ENCODE data around the gene SLC29A1. TPM values are rescaled to one million over a fixed set of nuclear protein-coding genes. Genes with fewer than 3 reads are reported as not detected.

The SLC29A1 gene
- total RNA-seq, 1 experiment from 2014 or later, result 81.3 TPM

DNA sequence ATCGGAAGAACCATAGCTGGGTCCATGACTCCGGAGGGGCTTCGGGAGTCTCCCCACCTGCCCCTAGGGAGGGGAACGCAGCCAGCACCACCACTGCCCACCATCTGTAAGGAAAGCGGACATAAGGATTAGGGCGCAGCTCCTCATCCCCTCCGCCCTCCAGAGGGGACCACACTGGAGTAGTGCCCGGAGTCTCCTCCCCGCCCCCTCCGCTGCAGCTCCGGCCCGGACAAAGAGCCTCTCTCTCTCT lies 33.3 kb downstream of the SLC29A1 start:
- Histone ChIP-seq H3K36me3 (ENCODE audit: control insufficient read depth, insufficient read depth, low read length) (peaks cover 9% of the 10 kb centered on the region), H3K4me1 (peaks cover 8% of the 10 kb centered on the region; the same call in 1 of the 2 replicates), H3K27me3 (replicated peaks; ENCODE audit: control insufficient read depth, insufficient read depth, low read length) (no peaks in the 10 kb centered on the region), H3K9me3 (no peaks in the 10 kb centered on the region), H3K4me3 (ENCODE audit: low read depth, low read length) (peak overlapping the region; percentile 60)
- intact Hi-C loops (cut with micrococcal nuclease; ENCODE audit: unreplicated experiment), result no loop called here
- peak overlapping the region; percentile 78 for H3K4me3 Mint-ChIP-seq (ENCODE audit: unreplicated experiment)
- no peaks in the 10 kb centered on the region for H3K9me3 Mint-ChIP-seq (ENCODE audit: unreplicated experiment)
- no peak for TF ChIP-seq CTCF (IDR thresholded peaks at IDR 0.05; ENCODE audit: insufficient read depth in 1 of 2, low read depth in 1 of 2, low read length in 1 of 2, severe bottlenecking in 1 of 2, unreplicated experiment in 1 of 2)
- H3K4me1 Mint-ChIP-seq (ENCODE audit: low read depth, unreplicated experiment), result peaks cover 29% of the 10 kb centered on the region
- no peaks in the 10 kb centered on the region for H3K27me3 Mint-ChIP-seq (ENCODE audit: insufficient read depth, unreplicated experiment)
- H3K27ac Mint-ChIP-seq (ENCODE audit: unreplicated experiment), result peak overlapping the region; percentile 42
- DNase-seq, result no peak
- no TSS peak for BruUV-seq (replicated peaks)
- CTCF ChIA-PET, result interaction anchor here (0.7 to 3.4 kb wide), 10 partner anchors 10 to 162 kb away, joined by 3 to 18 read pairs (median 6); partner anchors contain the start of genes AARS2, HSP90AB1 and TMEM151B
- H3K36me3 Mint-ChIP-seq (ENCODE audit: insufficient read depth, unreplicated experiment), result peaks cover 69% of the 10 kb centered on the region
- POLR2A ChIA-PET, result interaction anchor here (0.5 to 2.0 kb wide), 8 partner anchors 9 to 548 kb away, joined by 3 to 37 read pairs (median 4); partner anchors contain the start of genes HSP90AB1 and SLC29A1

DNA sequence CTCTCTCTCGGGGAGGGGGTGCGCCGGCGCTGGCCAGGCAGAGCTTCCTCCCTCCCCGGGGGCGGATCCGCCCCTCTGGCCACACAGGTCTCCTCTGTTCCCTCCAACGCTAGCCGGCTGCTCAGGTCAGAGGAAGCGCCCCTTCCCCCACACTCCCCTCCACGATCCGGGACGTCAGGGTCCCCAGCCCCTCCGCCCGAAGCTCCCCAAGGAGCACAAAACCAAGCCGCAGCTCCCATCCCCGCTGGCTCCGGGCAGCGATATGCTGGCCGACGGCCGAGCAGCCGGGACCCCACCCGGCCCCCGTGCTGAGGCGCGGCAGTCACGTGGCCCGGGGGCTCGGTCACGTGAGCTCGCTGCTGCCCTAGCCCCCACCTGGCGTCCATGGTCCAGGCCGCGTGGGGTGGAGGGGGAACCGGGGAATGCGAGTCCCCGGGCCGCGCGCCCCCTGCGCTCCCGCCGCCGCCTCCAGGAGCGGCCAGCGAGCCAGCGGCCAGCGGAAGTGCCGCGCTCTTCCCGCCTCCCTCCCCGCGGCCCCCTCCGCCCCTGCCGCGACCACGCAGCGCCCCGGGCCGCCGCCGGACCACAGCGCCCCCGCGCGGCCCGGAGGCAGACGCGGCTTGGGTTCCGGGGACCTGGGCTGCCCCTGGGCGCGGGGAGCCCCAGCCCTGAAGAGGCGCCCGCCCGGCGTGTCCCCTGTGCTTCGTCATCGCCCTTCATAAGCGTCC lies 33.8 kb downstream of the SLC29A1 start, which contains the start of gene SLC35B2:
Gene SLC35B2 (minus strand): TSS at position 504 of the 728 bp plus-strand sequence. CDS start 118 bp downstream, at position 386.
- peaks cover 64% of the 10 kb centered on the region for H3K36me3 Mint-ChIP-seq (ENCODE audit: insufficient read depth, unreplicated experiment)
- peak; percentile 82 for DNase-seq
- Histone ChIP-seq H3K9me3 (no peaks in the 10 kb centered on the region), H3K27me3 (replicated peaks; ENCODE audit: control insufficient read depth, insufficient read depth, low read length) (no peaks in the 10 kb centered on the region), H3K4me3 (ENCODE audit: low read depth, low read length) (peak within 1 kb of the TSS; percentile 60), H3K4me1 (peaks cover 8% of the 10 kb centered on the region; the same call in 1 of the 2 replicates), H3K36me3 (ENCODE audit: control insufficient read depth, insufficient read depth, low read length) (peaks cover 7% of the 10 kb centered on the region)
- no peaks in the 10 kb centered on the region for H3K9me3 Mint-ChIP-seq (ENCODE audit: unreplicated experiment)
- H3K27me3 Mint-ChIP-seq (ENCODE audit: insufficient read depth, unreplicated experiment), result no peaks in the 10 kb centered on the region
- peak; percentile 31 to 66 for TF ChIP-seq CTCF (IDR thresholded peaks at IDR 0.05; ENCODE audit: insufficient read depth in 1 of 2, low read depth in 1 of 2, low read length in 1 of 2, severe bottlenecking in 1 of 2, unreplicated experiment in 1 of 2)
- H3K4me1 Mint-ChIP-seq (ENCODE audit: low read depth, unreplicated experiment), result peaks cover 29% of the 10 kb centered on the region
- CTCF ChIA-PET, result interaction anchor here (0.7 to 3.4 kb wide), 10 partner anchors 10 to 163 kb away, joined by 3 to 18 read pairs (median 6); partner anchors contain the start of genes AARS2, HSP90AB1 and TMEM151B
- H3K4me3 Mint-ChIP-seq (ENCODE audit: unreplicated experiment), result peak within 1 kb of the TSS; percentile 78
- intact Hi-C loops (cut with micrococcal nuclease; ENCODE audit: unreplicated experiment), result no loop called here
- POLR2A ChIA-PET, result interaction anchor here (0.5 to 2.0 kb wide), 8 partner anchors 10 to 548 kb away, joined by 3 to 37 read pairs (median 4); partner anchors contain the start of genes HSP90AB1 and SLC29A1
- H3K27ac Mint-ChIP-seq (ENCODE audit: unreplicated experiment), result peak within 1 kb of the TSS; percentile 87
- no TSS peak for BruUV-seq (replicated peaks)

DNA sequence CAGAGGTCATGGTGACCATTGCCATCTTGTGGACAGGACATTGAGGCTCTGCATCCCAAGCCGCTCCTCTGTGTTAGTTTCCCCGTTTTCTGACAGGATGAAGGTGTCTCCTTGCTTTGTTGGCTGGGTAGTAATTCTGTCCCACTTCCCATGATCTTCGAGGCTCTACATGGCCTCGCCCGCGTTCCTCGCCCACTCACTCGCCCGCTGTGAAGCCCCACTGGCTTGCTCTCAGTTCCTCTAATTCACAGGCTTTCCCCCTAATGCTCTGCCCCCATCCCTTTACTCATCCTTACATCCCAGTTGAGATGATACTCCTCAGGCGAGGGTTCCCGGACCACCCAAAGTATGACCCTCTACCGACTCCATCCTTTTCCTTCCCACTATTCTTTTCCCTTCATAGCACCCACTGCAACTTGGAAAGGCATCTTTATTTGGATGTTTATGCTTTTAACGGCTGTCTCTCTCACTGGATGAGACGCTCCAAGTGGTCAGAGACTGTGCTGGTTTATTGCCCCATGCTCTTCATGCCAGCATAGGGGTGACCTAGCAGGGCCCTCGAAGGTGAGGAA lies 34.4 kb downstream of the SLC29A1 start:
- intact Hi-C loops (cut with micrococcal nuclease; ENCODE audit: unreplicated experiment), result no loop called here
- TF ChIP-seq CTCF (IDR thresholded peaks at IDR 0.05; ENCODE audit: insufficient read depth in 1 of 2, low read depth in 1 of 2, low read length in 1 of 2, severe bottlenecking in 1 of 2, unreplicated experiment in 1 of 2), result no peak
- Mint-ChIP-seq H3K9me3 (ENCODE audit: unreplicated experiment) (no peaks in the 10 kb centered on the region), H3K4me1 (ENCODE audit: low read depth, unreplicated experiment) (peaks cover 29% of the 10 kb centered on the region), H3K27ac (ENCODE audit: unreplicated experiment) (peak overlapping the region; percentile 87), H3K27me3 (ENCODE audit: insufficient read depth, unreplicated experiment) (no peaks in the 10 kb centered on the region), H3K4me3 (ENCODE audit: unreplicated experiment) (peak overlapping the region; percentile 78), H3K36me3 (ENCODE audit: insufficient read depth, unreplicated experiment) (peaks cover 57% of the 10 kb centered on the region)
- peaks cover 13% of the 10 kb centered on the region for H3K4me1 ChIP-seq
- POLR2A ChIA-PET, result interaction anchor here (1.3 to 2.0 kb wide), 2 partner anchors 11 to 34 kb away, joined by 8 to 37 read pairs; partner anchors contain the start of genes HSP90AB1 and SLC29A1
- BruUV-seq (replicated peaks), result no TSS peak
- DNase-seq, result no peak
- CTCF ChIA-PET, result interaction anchor here (3.4 kb wide), 1 partner anchor 11 kb away, joined by 18 read pairs; the partner anchor contains the start of gene TMEM151B
- peaks cover 7% of the 10 kb centered on the region for H3K36me3 ChIP-seq (ENCODE audit: control insufficient read depth, insufficient read depth, low read length)
- no peaks in the 10 kb centered on the region for H3K27me3 ChIP-seq (replicated peaks; ENCODE audit: control insufficient read depth, insufficient read depth, low read length)
- H3K4me3 ChIP-seq (ENCODE audit: low read depth, low read length), result peak overlapping the region; percentile 60
- H3K9me3 ChIP-seq, result no peaks in the 10 kb centered on the region
